Keratinocyte (primary cell): Measurements from ENCODE around the gene ZMIZ1. TPM values are rescaled to one million over a fixed set of nuclear protein-coding genes. Genes with fewer than 3 reads are reported as not detected.

Experiments
- DNase-seq: peaks from one replicate; pipeline ENCODE4 v3.0.0-alpha.2; 2011; ENCODE audit warnings: low read depth, missing footprints, low spot score
- FAIRE-seq: peaks from 2 replicates; lab custom pipeline; 2011; peaks lifted over from hg19 to GRCh38; lab: Jason Lieb, UNC
- H2AFZ ChIP-seq: 2 replicates; pipeline ENCODE4 v1.6.0; 2012; ENCODE audit warnings: low read length, control low read depth, inconsistent platforms; ENCODE audit not compliant: control insufficient read depth
- H3K27ac ChIP-seq: 2 replicates; pipeline ENCODE4 v1.5.1; 2011; ENCODE audit warnings: low read length; ENCODE audit not compliant: control insufficient read depth, insufficient read depth
- H3K27me3 ChIP-seq: 3 replicates; pipeline ENCODE4 v1.6.0; 2011; ENCODE audit warnings: low read length; ENCODE audit not compliant: control insufficient read depth, insufficient read depth; ENCODE audit errors: extremely low read depth
- H3K36me3 ChIP-seq, 2 experiments: 2 replicates in 1 of 2; 3 replicates in 1 of 2; pipeline ENCODE4 v1.5.1; 2011; ENCODE audit warnings: low read length in 2 of 2, mild to moderate bottlenecking in 1 of 2; ENCODE audit not compliant: control insufficient read depth in 2 of 2, insufficient read depth in 2 of 2; ENCODE audit errors: extremely low read depth in 1 of 2
- H3K4me1 ChIP-seq: 3 replicates; pipeline ENCODE4 v1.5.1; 2011; ENCODE audit warnings: low read length; ENCODE audit not compliant: control insufficient read depth, insufficient read depth; ENCODE audit errors: extremely low read depth
- H3K4me2 ChIP-seq: 3 replicates; pipeline ENCODE4 v1.6.0; 2011; ENCODE audit warnings: low read depth, low read length; ENCODE audit not compliant: control insufficient read depth, insufficient read depth; ENCODE audit errors: extremely low read depth
- H3K4me3 ChIP-seq, 3 experiments: fragments of 200-600 bp in 1 of 3; sonication (generic) in 1 of 3; 2 replicates in 2 of 3; 3 replicates in 1 of 3; pipeline ENCODE4 v1.5.1; 2011 to 2016; ENCODE audit warnings: low read length in 3 of 3, mild to moderate bottlenecking in 3 of 3, control low read depth in 2 of 3, inconsistent platforms in 1 of 3, low read depth in 1 of 3, mixed read lengths in 1 of 3, mixed run types in 1 of 3, moderate library complexity in 1 of 3; ENCODE audit not compliant: control insufficient read depth in 2 of 3, insufficient read depth in 2 of 3; ENCODE audit errors: extremely low read depth in 1 of 3
- H3K79me2 ChIP-seq: 2 replicates; pipeline ENCODE4 v1.6.0; 2012; ENCODE audit warnings: low read length; ENCODE audit not compliant: control insufficient read depth, insufficient read depth
- H3K9ac ChIP-seq: 3 replicates; pipeline ENCODE4 v1.6.0; 2011; ENCODE audit warnings: low read length; ENCODE audit not compliant: control insufficient read depth, insufficient read depth; ENCODE audit errors: extremely low read depth
- H3K9me1 ChIP-seq: 3 replicates; pipeline ENCODE4 v1.6.0; 2011; ENCODE audit warnings: low read length; ENCODE audit not compliant: control insufficient read depth, insufficient read depth; ENCODE audit errors: extremely low read depth
- H3K9me3 ChIP-seq: 2 replicates; pipeline ENCODE4 v1.5.1; 2012; ENCODE audit warnings: low read depth, low read length; ENCODE audit not compliant: control insufficient read depth
- H4K20me1 ChIP-seq: 3 replicates; pipeline ENCODE4 v1.6.0; 2011; ENCODE audit warnings: low read length; ENCODE audit not compliant: control insufficient read depth, insufficient read depth; ENCODE audit errors: extremely low read depth
- CTCF ChIP-seq, 3 experiments: IDR thresholded peaks in 1 of 3; conservative IDR thresholded peaks in 1 of 3; optimal IDR thresholded peaks in 1 of 3; 2 replicates in 2 of 3; 3 replicates in 1 of 3; pipeline versions ENCODE3 to v1.5.1; 2011; ENCODE audit warnings: low read length in 3 of 3, mild to moderate bottlenecking in 3 of 3, moderate library complexity in 2 of 3, control low read depth in 1 of 3, inconsistent platforms in 1 of 3; ENCODE audit not compliant: insufficient read depth in 2 of 3; ENCODE audit errors: extremely low read depth in 1 of 3
- EZH2 ChIP-seq: IDR thresholded peaks from one replicate; pipeline ENCODE4 v1.6.1; 2012; ENCODE audit warnings: inconsistent platforms, mild to moderate bottlenecking, low read length, moderate library complexity
- dilution Hi-C: fragments of 300-500 bp; cut with MboI; formaldehyde crosslinking; loops from one replicate; pipeline ENCODE4 v1.7.0; 2020; ENCODE audit warnings: low sequenced_read_pairs; ENCODE audit not compliant: extremely low pct_ligation_motif_present
- polyA plus RNA-seq, 5 experiments: library from polyadenylated mRNA; depleted of rRNA in 3 of 5; stranded (reverse) in 3 of 5; stranded (forward) in 1 of 5; unstranded in 1 of 5; fragments of >200 nt; gene quantifications; 1 replicate in 1 of 5; 2 replicates in 3 of 5; 3 replicates in 1 of 5; pipeline versions ENCODE4 v1.2.1 to v1.2.3, GENCODE V29; 2011 to 2012; ENCODE audit warnings: missing spikeins in 2 of 5, low read depth in 1 of 5, low replicate concordance in 1 of 5

The ZMIZ1 gene
- polyA plus RNA-seq, 1 donor (not counting 4 experiments of a cell fraction or from before 2014, with no cell fraction given), result 1.8 TPM

GRCh38 chr10:79349766-79350406 is 281.1 kb downstream of the ZMIZ1 start:
- dilution Hi-C loops, result no loop called here
- H2AFZ ChIP-seq, result no peak overlapping the region
- peaks cover 29% of the 10 kb centered on the region for H4K20me1 ChIP-seq
- peak overlapping the region in 1 of 3 experiments; percentile 76 for H3K4me3 ChIP-seq
- peaks cover 28% of the 10 kb centered on the region for H3K4me1 ChIP-seq
- H3K9ac ChIP-seq, result peak overlapping the region; percentile 97
- H3K9me3 ChIP-seq, result no peaks in the 10 kb centered on the region
- H3K4me2 ChIP-seq, result peak overlapping the region; percentile 98
- TF ChIP-seq EZH2 (no peak), CTCF (optimal IDR thresholded peaks at IDR 0.05 in 1 of 3, IDR thresholded peaks at IDR 0.05 in 1 of 3, conservative IDR thresholded peaks at IDR 0.05 in 1 of 3; ENCODE audit: extremely low read depth in 1 of 3, insufficient read depth in 2 of 3, low read length in 3 of 3) (no peak)
- H3K9me1 ChIP-seq, result peaks cover 8% of the 10 kb centered on the region
- no peak for DNase-seq
- H3K27me3 ChIP-seq, result no peaks in the 10 kb centered on the region
- peaks cover 46 to 61% of the 10 kb centered on the region in 2 experiments for H3K36me3 ChIP-seq
- peaks cover 46% of the 10 kb centered on the region for H3K79me2 ChIP-seq
- no peak for FAIRE-seq
- peak overlapping the region; percentile 91 for H3K27ac ChIP-seq

DNA sequence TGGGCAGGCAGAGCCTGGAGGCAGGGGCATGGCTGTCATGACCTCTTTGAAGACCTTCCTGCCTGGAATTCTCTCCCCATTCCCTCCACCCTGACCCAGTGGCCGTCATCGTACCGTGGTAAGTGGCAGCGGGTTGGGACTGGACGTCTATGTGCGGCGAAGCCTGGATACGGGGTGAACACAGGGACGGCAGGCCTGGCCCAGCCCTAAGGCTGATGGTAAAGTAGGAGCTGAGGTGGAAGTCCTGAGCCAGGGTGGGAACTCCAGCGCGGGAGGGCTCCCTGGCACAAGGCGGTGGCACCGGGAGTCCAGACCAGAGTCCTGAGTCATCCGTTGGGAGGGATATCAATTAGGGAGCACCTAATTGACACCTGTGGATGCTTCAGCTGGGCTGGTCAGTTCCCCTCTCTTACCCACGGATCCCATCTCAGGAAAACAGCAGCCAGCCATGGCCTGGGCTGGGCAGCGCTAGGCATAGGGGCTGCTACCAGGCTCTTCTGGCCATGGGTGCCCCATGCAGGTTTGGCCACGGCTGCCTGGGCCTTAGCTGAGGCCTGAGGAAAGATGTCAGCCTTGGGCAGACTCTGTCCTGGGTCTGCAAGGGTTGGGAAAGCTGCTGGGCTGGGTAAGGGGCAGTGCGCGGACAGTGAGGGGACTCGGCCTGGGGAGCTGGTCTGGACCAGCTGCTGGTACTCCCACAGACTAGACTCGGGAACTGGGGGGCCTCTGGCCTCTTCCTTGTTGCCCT is 281.8 kb downstream of the ZMIZ1 start:
- peaks cover 29% of the 10 kb centered on the region for H4K20me1 ChIP-seq
- H3K27ac ChIP-seq, result peak overlapping the region; percentile 91
- no peak for TF ChIP-seq CTCF (optimal IDR thresholded peaks at IDR 0.05 in 1 of 3, IDR thresholded peaks at IDR 0.05 in 1 of 3, conservative IDR thresholded peaks at IDR 0.05 in 1 of 3; ENCODE audit: extremely low read depth in 1 of 3, insufficient read depth in 2 of 3, low read length in 3 of 3)
- TF ChIP-seq EZH2, result no peak
- H3K9me3 ChIP-seq, result no peaks in the 10 kb centered on the region
- H3K36me3 ChIP-seq, result peaks cover 50 to 65% of the 10 kb centered on the region in 2 experiments
- peak overlapping the region; percentile 98 for H3K4me2 ChIP-seq
- H3K4me3 ChIP-seq, result no peak overlapping the region
- peaks cover 28% of the 10 kb centered on the region for H3K4me1 ChIP-seq
- DNase-seq (no peak), FAIRE-seq (no peak)
- H3K9me1 ChIP-seq, result peaks cover 8% of the 10 kb centered on the region
- dilution Hi-C loops, result no loop called here
- H3K79me2 ChIP-seq, result peaks cover 46% of the 10 kb centered on the region
- no peak overlapping the region for H2AFZ ChIP-seq
- H3K27me3 ChIP-seq, result no peaks in the 10 kb centered on the region
- peak overlapping the region; percentile 97 for H3K9ac ChIP-seq
